ENCODE results near the gene CPLX1. TPM values are rescaled to one million over a fixed set of nuclear protein-coding genes. Genes with fewer than 3 reads are reported as not detected.

The CPLX1 gene
- total RNA-seq, 1 donor from 2014 or later = 1.1 TPM

DNA sequence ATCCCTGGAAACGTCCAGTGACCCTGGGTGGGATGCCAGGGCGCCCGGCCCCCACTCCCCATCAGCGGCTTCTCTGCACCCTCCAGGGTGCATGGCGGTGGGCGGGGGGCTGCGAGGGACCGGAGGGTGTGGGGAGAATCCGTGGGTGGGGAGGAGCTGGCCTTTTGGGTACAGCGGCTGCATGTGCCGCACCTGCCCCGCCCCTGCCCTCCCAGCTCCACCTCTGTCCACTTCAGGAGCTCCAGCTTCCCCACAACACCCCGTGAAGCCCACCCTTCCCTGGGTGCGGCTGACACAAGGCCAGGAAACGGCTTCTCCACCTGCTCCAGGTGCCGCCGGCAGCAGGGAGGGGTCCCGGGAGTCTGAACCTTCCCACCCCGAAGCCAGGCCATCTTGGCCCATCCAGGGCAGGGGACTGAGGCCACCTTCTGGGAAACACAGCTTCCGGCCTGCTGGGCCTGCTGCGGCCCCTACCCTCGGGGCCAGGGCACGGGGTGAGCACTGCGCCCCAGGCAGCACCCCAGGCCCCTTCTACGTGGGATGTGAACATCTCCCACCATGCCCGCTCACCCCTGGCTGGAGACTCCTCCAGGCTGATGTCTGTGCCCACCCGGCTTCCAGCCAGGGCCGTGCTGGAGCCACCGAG, 34.6 kb downstream of the CPLX1 start:
- TF ChIP-seq, protein P1, sequence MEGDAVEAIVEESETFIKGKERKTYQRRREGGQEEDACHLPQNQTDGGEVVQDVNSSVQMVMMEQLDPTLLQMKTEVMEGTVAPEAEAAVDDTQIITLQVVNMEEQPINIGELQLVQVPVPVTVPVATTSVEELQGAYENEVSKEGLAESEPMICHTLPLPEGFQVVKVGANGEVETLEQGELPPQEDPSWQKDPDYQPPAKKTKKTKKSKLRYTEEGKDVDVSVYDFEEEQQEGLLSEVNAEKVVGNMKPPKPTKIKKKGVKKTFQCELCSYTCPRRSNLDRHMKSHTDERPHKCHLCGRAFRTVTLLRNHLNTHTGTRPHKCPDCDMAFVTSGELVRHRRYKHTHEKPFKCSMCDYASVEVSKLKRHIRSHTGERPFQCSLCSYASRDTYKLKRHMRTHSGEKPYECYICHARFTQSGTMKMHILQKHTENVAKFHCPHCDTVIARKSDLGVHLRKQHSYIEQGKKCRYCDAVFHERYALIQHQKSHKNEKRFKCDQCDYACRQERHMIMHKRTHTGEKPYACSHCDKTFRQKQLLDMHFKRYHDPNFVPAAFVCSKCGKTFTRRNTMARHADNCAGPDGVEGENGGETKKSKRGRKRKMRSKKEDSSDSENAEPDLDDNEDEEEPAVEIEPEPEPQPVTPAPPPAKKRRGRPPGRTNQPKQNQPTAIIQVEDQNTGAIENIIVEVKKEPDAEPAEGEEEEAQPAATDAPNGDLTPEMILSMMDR (IDR thresholded peaks at IDR 0.05) = no peak
- peaks cover 5 to 10% of the 10 kb centered on the region in 2 donors for H3K4me1 ChIP-seq
- no peaks in the 10 kb centered on the region for H3K36me3 ChIP-seq
- no peak for DNase-seq (ENCODE audit: low spot score in 2 of 2)
- no peaks in the 10 kb centered on the region for H3K9me3 ChIP-seq
- peaks cover 39% of the 10 kb centered on the region for H3K27me3 ChIP-seq
- no peak overlapping the region for H3K27ac ChIP-seq
- no peak overlapping the region for H3K4me3 ChIP-seq
- intact Hi-C loops (cut with DNase I) = no loop called here

DNA sequence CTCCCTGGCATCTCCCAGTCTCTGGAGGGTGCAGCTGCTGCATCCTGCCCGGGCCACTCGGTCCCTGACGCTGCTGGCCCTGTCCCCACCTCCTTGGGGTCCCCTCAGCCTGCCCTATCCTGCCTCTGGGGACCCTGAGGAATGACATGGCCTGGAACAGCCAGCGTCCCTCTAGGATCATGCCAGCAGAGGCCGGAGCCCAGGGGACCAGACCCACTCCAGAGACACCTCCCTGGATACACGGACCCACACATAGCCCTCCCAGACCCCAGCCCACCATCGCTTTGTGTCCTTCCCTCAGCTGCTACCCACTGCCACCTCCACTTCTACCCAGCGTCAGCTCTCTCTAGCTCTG, 35.5 kb downstream of the CPLX1 start:
- H3K27me3 ChIP-seq = peaks cover 44% of the 10 kb centered on the region
- no peak for DNase-seq (ENCODE audit: low spot score in 2 of 2)

DNA sequence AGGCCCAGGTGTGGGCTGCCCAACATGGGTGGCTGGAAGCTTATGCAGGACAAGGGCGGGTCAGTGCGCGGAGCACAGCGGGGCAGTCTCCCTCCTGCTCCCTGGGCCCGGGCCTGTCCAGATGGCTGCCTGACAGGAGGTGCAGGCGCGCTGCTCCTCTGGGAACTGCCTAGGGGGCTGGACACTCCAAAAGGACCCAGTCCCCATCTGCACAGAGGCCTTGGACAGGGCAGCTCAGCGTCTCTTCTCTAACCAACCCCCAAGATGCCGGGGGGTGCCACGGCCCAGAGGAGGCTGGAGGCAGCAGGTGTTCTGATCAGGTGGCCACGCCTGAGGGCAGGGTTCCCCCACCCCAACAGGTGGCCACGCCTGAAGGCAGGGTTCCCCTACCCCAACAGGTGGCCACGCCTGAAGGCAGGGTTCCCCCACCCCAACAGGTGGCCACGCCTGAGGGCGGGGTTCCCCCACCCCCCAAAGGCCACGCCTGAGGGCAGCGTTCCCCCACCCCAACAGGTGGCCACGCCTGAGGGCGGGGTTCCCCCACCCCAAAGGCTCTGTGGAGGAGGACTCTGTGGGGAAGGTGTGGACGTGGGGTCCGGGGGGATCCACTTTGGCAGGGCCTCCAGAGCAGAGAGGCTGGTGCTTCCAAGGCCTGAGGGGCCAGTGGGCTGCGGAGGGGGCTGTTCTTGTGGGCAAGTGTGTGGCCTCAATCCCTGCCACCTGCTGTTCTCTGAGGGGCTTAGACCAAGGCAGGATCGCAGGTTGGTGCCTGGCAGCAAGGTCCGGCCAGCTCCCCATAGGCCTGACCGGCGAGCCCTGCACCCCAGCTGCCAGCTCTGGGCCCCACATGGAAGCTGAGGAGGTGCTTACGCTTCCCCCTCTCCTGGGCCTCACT, 36.1 kb downstream of the CPLX1 start:
- Histone ChIP-seq H3K27ac (no peak overlapping the region), H3K4me3 (no peak overlapping the region), H3K27me3 (peaks cover 40% of the 10 kb centered on the region), H3K4me1 (peaks cover 8 to 16% of the 10 kb centered on the region in 2 donors), H3K36me3 (no peaks in the 10 kb centered on the region), H3K9me3 (no peaks in the 10 kb centered on the region)
- intact Hi-C loops (cut with DNase I) = no loop called here
- DNase-seq (ENCODE audit: low spot score in 2 of 2) = no peak
- TF ChIP-seq, protein P1 (IDR thresholded peaks at IDR 0.05) = no peak

More for the DNA sequence above, 35.5 kb downstream of the CPLX1 start:
- TF ChIP-seq, protein P1 (IDR thresholded peaks at IDR 0.05) = no peak
- intact Hi-C loops (cut with DNase I) = no loop called here
- no peak overlapping the region for H3K27ac ChIP-seq
- H3K4me1 ChIP-seq = peaks cover 12 to 20% of the 10 kb centered on the region in 2 donors
- H3K36me3 ChIP-seq = no peaks in the 10 kb centered on the region
- no peaks in the 10 kb centered on the region for H3K9me3 ChIP-seq
- no peak overlapping the region for H3K4me3 ChIP-seq

DNA sequence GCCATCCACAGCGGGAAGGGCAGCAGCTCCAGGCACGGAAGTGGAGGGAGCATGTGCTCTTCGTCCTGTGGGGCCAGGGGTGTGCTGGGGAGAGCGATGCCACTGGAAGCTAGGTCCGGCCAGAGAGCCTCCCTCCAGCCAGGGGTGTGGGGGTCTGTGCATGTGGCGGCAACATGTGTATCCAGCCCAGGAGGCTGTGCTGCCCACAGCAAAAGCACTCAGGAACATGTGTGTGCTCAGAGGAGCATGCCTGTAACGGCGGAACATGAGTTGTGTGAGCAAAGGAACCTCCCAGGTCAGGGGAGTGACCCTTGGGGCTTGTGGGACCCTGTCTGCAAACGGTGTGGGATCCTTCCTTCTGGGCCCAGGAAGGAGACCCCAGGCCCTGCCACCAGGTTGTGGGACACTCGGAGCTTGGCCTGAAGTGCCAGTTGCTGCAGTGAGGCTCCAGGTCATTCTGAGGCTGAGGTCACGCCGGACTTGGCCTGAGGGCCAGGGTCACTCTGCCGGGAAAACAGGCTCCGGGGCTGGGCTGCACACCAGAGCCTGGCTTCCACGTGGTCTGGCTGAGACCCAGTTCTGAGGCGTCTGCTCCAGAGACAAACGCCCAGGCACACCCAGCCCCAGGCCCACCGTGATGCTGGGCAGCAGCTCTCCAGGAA, 37.2 kb downstream of the CPLX1 start:
- intact Hi-C loops (cut with DNase I) = no loop called here
- Histone ChIP-seq H3K9me3 (no peaks in the 10 kb centered on the region), H3K27me3 (peaks cover 31% of the 10 kb centered on the region)

DNA sequence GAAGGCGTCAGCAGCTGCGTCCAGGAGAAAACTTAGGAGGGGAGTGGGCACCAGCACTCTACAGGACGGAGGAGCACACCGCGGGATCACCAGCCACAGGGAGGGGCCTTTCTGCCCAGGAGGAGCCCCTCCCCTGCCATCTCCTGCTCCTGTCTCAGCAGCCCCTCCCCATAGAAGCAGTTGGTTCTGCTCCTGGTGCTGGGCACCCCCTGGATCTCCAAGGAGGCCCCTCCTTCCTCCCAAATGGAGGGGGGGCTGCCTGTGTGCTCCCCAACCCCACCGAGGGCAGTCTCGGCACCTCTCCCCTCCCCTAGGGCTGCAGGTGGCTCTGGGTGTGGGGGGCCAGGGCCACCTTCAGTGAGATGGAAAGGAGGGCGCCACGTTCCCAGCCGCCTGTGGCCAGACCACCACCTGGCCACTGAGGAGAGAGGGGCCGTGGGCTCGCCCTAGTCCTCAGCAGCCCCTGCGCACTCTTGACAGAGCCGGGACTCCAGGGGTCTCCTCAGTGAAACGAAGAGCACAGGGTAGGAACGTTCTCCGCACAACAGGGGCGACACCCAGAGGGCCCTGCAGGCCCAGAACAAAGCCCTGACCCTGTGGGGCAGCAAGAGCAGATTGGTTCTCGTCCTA, 37.8 kb downstream of the CPLX1 start:
- H3K4me3 ChIP-seq = no peak overlapping the region
- TF ChIP-seq, protein P1 (IDR thresholded peaks at IDR 0.05) = no peak
- intact Hi-C loops (cut with DNase I) = no loop called here
- no peaks in the 10 kb centered on the region for H3K9me3 ChIP-seq
- H3K27me3 ChIP-seq = peaks cover 24% of the 10 kb centered on the region
- DNase-seq (ENCODE audit: low spot score in 2 of 2) = no peak
- H3K4me1 ChIP-seq = peaks cover 8 to 16% of the 10 kb centered on the region in 2 donors
- peak overlapping the region in 1 of 2 donors; percentile 26 for H3K27ac ChIP-seq
- H3K36me3 ChIP-seq = no peaks in the 10 kb centered on the region

More for the DNA sequence above, 37.2 kb downstream of the CPLX1 start:
- no peak for DNase-seq (ENCODE audit: low spot score in 2 of 2)
- H3K27ac ChIP-seq = no peak overlapping the region
- TF ChIP-seq, protein P1 (IDR thresholded peaks at IDR 0.05) = no peak
- H3K4me1 ChIP-seq = peaks cover 8 to 15% of the 10 kb centered on the region in 2 donors
- H3K4me3 ChIP-seq = no peak overlapping the region
- no peaks in the 10 kb centered on the region for H3K36me3 ChIP-seq
